Daoy (cell line): ENCODE data around the gene PJVK. TPM values are rescaled to one million over a fixed set of nuclear protein-coding genes. Genes with fewer than 3 reads are reported as not detected.
"Not testable (repeated sequence)": the region's sequence is repeated elsewhere in the genome, so short reads cannot be mapped to it uniquely, and the experiment has no call there.

Experiments
- DNase-seq: peaks from one replicate; pipeline ENCODE4 v3.0.0-alpha.2; 2015; ENCODE audit warnings: low read depth
- total RNA-seq: library from RNA; depleted of rRNA; stranded (reverse); fragments of >200 nt; shearing (Covaris generic); gene quantifications from 2 replicates; pipeline ENCODE4 v1.2.3, GENCODE V29; 2014; rRNA removed

PJVK gene, protein sequence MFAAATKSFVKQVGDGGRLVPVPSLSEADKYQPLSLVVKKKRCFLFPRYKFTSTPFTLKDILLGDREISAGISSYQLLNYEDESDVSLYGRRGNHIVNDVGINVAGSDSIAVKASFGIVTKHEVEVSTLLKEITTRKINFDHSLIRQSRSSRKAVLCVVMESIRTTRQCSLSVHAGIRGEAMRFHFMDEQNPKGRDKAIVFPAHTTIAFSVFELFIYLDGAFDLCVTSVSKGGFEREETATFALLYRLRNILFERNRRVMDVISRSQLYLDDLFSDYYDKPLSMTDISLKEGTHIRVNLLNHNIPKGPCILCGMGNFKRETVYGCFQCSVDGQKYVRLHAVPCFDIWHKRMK
- 2.1 TPM in 1 of 2 replicates, not detected in the other for total RNA-seq

DNA sequence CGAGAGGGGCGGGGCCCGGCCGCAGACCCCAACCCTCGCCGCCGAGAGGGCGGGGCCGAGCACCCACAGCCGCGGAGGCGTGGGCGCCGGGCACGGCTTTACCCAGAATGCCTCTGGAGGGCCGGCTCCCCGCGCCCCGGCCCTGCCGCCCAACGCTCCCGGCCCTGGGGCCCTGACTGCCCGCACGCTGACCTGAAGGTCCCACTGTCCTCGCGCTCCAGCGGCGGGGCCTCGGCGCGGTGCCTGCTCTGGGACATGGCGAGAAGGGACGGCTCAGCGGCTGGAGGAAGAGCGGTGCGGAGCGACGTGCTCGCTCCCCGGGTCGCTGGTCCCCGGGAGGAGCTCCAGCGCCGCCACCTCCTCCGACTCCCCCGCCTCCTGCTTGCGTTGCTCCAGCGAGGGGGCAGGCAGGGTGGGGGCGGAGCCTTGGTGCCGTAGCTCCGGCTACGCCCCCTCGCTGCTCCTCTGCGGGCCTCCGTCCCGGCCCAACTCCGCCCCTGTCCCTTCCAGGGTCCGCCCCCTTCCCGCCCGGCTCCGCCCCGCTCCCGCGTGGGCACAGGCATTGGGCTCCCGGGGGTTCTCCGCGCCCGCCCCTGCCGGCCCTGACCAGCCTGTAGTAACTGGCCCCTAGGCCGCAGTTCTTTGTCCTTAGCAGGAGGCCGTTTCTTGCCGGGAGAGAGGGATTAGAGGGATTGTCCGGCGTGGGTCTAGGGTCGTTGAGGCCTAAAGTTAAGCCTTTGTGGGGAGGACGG, at the start of gene PJVK, which contains the start of gene PRKRA:
Gene PJVK (plus strand): TSS at position 605 of the 752 bp plus-strand sequence. CDS start 2,032 bp downstream, outside the sequence.
Gene PRKRA (minus strand): TSS at position 402 of the 752 bp plus-strand sequence. CDS start 145 bp downstream, at position 257.
- DNase-seq: peak; percentile 97

DNA sequence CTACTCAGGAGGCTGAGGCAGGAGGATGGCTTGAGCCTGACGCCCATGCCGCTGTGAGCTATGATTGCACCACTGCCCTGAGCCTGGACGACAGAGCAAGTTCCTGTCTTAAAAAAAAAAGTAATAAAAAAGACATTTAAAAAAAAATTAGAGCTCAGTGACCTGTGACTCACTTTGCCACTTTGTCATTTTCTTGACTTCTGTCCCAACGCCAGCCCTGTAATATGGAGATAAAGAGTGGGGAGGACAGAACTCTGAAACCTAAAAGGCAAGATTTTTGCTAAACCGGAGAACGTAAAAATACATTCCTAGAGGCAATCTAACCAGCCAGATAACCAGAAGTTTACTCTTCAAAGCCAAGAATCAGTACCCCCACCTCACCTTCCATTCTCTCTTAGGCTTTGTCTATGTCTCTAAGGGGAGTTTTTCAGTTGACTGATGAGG, 49.2 kb upstream of the PJVK start:
- DNase-seq: no peak

DNA sequence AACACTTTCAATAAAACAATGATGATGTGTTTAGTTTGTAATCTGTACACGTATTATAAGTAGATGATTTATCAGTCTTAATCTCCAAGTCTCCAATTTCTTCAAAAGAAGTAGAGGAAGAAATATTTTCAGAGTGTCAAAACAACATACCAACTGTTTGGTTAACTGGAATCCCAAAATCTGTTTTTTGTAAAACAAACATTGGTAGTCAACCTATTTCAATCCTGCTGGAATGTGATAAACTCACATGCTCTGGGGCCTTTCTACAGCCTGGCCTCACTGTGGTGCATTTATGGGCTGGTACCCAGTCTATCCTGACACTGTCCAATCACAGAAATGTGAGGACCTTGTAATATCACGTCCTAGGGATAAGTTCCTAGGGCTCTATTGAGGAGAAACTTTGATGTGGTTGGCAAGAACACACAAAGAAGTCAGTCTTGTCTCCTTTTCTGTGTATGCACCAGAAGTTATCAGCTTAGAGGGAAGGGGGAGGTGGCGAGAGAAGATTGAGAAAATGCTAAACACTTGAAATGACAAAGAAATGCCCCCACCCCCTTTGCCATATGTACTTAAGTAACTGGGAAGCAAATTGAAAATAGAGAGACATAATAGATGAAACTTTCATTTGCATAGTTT, 47.4 kb upstream of the PJVK start:
- DNase-seq: no peak

DNA sequence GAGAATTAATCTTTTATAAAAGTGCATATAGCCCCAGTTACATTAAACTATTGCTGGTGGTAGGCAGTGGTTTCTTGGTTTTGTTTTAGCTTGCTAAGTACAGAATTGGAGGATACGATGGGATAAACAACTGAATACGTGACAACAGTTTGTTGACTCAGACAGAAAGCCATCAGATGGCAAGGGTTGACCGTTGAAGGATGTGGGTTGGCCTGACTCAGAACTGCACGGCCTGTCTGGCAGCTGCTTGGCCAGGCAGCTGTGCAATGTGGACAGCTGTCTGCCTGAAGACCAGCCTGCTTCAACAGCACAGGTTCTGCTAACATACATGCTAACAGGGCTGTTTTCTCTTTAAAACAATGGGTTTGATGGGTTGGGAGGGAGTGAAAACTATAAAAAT, 46.8 kb upstream of the PJVK start:
- peak; percentile 79 for DNase-seq

DNA sequence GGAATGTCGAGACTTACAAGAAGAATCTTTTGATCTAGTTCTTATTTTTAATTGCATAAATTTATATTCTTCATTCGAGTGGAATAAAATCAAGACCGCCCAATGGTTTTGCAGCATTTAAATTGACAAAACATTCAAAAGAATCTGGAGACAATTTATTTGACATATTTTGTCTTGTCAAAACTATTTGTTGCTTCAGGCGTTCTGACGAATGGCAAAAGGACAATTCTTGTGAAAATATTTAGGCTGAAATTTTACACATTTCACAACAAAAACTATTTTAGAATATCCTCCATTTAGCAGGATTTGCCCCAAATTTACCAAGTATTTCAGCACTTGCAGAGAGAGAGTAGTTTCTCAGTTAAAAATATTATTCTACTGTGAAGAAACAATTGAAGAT, 41.9 kb upstream of the PJVK start:
- no peak for DNase-seq

DNA sequence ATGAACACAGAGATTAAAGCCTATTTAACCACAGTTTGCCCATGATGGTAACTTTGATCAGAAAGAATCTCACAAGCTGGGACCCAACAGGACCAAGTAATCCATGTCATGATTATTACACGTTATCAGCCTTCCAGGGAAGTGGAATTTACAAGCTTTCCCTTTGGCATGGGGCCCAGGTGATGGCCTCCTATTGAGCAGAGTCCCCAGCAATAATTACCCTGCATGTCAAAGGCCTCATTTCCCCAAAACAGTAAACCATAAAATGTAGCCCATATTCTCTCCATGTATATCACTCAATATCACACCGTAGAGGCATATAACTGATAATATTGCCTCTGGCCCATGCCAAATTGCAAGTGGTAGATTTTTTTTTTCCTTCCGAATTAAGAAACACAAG, 39.1 kb upstream of the PJVK start:
- DNase-seq: no peak

DNA sequence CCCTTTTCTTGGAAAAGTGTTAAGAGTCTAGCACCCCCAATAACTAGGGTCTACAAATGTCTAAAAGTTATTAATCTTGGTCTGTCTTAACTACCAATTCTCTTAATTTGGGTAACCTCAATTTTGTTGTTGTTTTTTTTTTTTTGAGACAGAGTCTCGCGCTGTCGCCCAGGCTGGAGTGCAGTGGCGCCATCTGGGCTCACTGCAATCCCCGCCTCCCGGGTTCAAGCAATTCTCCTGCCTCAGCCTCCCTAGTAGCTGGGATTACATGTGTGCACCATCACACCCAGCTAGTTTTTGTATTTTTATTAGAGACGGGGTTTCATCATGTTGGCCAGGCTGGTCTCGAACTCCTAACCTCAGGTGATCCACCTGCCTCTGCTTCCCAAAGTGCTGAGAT, 38.7 kb upstream of the PJVK start:
- not testable (repeated sequence) for DNase-seq

DNA sequence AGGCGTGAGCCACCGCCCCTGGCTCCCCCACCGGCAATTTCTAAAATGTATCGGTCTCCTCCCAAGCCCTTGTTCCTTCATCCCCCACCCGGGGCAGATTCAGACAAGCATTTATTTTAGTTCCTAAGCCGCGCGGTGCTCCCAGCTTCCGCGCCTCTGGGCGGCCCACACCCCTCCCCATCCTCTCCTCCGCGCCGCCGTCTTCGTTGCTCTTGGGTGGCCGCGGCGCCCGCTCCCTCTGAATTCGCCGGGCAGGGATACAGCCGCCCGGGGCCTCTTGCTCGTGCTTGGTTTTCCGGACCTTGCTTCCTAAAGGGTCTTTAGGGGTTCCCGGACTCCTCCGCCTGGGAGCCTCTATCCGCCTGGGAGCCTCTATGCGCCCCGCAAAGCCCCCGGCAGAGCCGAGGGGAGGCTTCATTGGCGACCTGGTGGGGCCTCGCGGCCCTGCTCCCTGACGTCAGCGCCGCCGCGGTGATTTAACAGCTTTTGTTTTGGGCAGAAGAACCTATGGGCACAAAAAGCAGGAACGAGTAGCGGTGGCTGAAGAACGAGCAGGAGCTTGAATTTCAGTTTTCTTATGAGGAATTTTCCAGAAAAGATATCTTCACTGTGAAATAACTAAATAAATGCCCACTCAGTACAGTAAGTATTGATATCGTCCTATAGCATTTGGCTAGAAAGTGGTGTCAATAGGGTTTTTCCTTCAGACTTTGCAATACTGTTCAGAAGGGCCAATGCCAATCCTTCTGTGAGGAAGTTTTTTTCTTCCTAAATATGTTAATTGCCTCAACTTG, 37.5 kb upstream of the PJVK start:
- DNase-seq: peak; percentile 82

DNA sequence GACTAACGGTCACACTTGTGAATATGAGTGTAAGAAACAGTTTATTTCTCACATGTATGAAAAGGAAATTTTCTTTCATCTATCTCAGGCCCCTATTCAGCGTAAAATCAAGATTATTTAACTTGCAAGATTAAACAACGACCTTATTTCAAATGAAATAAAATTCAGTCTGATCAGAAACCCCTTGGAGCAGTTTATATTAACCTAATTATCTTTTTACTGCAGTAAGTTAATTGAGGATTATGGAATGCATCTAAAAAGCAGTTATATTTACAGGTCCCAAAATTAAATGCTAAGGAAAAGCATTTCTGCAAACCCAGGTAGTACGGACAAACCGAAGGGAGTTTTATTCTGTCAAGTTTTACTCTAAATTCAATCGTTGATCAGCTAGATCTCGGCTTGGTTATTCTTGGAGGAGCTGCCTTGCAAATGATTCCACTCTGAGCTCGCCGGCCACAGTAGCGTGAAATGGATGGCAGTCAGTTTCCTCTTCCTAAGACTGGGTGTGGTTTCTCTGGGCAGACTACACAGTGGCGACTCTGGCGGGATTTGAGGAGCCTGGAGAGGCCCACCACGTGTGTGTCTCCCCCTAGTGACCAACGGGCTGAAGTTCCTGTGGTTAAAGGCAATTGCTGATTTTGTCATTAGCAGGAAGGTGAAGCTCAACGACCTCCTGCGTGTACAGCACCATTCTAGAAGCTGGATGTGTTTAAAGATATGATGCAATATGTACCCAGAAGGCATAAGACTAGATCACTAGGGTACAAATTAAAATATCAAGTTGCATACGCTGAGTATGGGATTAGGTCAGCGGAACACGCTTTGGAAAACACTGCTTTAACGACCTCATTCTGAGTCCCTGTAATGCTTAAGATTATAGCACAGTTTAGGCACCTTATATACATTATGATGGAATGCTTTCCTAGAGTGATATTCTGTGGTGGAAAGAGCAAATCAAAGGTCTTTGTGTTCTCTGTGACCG, 36.6 kb upstream of the PJVK start:
- peak; percentile 93 for DNase-seq

DNA sequence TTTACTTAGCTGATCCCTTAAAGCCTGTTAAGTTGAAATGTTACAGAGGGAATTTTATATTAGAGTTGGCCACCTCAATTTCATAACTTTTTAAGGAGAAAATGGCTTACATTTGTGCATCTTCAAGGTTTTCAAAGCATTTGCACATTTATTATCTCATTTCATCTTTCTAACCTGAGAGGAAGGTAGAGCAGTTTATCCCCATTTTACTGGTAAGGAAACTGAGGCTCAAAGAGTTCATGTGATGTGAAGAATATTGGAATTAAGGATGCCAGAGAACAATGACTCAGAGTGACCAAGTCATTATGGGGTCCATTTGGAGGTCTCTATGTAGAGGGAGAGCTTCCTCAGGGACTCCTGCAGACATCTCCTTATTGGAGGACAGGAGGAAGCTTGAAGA, 35.2 kb upstream of the PJVK start:
- DNase-seq: no peak

DNA sequence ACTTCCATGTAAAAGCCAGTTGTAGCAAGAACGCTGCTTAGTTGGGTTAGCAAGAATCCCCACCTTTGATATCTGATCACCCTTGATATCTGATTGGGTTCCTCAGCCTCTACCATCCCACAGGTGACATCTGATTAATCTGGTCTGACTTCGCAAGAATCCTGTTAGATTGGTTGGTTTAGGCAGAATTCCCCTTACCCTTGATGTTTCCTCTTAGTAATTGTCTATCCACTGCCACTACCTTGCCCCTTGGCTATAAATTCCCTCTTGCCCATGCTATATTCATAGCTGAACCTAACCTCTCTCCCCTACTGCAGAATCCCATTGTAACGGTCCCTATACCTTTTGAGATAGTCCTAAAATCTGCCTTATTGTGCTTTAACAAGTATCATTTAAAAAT, 33.3 kb upstream of the PJVK start:
- no peak for DNase-seq

DNA sequence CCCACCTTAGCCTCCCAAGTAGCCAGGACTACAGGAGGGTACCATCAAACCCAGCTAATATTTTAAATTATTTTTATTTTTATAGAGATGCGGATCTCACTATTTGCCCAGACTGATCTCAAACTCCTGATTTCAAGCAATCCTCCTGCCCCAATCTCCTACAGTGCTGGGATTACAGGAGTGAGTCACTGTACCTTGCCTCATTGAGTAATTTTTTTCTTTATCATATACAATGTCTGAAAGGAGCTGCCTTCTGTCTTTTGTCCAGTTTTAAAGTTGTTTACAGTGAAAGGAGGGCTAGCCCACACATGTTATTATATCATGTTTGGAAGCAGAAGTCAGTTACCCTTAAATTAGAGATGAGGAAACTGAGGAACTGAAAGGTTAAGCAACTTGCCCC, 32.8 kb upstream of the PJVK start:
- no peak for DNase-seq

DNA sequence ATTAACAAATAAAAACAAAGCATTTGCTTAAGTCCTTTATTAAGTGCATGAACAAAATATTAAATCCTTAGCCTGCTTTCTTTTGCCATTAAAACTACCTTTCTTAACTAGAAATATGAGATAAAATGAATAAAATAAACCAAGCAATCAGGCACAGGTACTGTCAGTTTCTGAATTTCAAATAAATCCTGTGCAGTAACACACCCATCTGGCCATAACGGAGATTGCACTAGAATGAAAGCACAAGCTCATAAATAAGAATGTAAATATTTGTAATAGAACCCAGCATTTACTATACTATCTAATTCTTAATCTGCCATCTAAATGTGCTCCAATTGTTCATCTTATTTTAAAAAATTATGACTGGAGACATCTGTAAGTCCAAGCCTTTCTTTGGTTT, 32.1 kb upstream of the PJVK start:
- DNase-seq: no peak

DNA sequence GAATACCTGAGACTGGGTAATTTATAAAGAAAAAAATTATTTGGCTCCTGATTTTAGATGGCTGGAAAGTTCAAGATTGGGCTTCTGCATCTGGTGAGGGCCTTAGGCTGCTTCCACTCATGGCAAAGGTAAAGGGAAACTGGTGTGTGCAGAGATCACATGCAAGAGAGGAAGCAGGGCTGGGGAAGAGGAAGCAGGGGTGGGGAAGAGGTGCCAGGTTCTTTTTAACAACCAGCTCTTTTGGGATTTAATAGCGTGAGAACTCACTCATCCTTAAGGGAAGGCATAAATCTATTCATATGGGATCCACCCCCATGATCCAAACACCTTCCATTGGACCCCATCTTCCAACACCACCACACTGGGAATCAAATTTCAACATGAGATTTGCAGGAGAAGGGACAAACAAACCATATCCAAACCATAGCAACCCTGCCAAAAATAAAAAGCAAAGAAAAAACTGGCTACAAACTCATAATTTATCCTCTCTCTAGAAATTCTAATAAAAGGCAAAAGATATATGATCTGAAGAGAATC, 30.6 kb upstream of the PJVK start:
- no peak for DNase-seq

DNA sequence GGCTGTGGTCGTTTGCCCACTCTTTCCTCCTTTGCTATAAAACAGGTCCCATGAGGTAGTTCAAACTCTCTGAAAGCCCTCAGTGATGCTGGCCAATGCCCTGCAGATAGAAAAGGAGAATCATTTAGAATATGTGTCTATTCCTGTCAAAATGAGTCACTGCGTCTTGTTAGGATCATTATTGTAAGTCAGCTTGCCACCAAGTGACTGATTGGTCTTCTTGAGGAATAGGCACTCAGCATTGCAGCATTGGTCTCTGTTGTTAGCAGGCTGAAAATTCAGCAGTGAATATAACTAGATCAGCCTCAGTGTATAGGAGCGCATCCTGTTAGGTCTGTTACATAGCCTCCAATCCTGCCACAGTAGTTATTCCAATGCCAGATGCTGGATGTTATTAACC, 29.1 kb upstream of the PJVK start:
- DNase-seq: no peak

DNA sequence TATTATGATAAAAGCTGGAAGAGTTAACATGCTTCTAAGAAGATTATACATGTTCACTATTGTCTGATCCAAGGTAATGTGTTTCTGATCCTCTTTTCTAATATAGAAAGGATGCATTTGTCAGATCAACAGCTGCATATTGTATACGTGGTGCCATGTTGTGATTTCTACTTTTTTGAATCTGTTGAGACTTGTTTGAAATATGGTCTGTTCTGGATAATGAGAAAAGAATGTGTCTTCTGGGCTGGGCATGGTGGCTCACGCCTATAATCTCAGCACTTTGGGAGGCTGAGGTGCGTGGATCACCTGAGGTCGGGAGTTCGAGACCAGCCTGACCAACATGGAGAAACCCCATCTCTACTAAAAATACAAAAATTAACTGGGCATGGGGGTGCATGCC, 27.4 kb upstream of the PJVK start:
- not testable (repeated sequence) for DNase-seq

DNA sequence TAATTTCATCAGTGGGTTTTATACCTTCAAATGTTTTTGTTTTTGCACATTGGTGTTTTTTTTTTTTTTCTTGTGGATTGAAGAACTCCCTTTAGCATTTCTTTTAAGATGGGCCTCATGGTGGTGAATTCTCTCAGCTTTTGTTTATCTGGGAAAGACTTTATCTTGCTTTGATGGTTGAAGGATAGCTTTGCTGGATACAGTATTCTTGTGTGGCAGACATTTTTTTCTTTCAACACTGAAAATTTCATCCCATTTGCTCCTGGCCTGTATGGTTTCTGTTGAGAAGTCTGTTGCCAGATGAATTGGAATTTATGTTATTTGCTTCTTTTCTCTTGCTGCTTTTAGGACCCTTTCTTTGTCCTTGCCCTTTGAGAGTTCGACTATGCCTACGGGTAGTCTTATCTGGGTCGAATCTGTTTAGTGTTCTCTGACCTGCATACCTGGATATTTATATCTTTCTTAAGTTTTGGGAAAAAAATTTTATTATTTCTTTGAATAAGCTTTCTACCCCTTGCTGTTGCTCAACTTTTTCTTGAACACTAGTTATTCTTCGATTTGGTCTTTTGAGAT, 25.8 kb upstream of the PJVK start:
- no peak for DNase-seq

DNA sequence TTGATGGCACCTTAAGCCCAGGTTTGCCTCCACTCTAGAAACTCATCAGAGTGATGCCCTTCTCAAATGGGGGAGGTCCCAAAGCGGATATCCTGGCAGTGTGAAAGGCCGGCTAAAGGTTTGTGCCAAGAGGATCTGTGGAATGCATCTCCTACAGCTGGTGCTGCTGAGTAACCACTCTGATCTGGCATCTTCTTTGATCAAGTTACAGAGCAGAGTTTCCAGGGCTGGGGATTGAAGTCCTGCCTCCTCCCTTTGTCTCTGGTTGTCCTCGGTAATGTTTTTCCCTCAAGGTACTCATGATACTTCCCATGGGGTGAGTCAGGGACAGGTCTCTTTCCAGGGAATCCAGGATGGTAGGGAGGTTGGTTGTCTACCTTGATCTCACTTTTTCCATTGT, 24.8 kb upstream of the PJVK start:
- DNase-seq: peak; percentile 30

DNA sequence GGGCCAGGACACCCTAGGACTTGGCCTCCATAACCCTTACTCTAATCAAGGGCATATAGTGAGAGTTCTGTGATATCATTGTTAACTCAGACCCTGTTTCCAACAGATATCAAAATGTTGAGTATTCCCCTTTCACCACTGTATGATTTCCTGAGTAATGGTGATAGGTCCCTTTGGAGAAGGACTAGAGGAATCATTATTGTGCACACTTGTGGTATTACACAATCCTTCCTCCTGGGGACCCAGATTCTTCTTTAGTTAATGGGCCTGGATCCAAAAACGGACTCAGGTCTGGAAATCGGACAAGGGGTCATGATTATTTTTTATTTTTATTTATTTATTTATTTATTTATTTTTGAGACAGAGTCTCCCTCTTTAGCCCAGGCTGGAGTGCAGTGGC, 23.7 kb upstream of the PJVK start:
- DNase-seq: no peak

DNA sequence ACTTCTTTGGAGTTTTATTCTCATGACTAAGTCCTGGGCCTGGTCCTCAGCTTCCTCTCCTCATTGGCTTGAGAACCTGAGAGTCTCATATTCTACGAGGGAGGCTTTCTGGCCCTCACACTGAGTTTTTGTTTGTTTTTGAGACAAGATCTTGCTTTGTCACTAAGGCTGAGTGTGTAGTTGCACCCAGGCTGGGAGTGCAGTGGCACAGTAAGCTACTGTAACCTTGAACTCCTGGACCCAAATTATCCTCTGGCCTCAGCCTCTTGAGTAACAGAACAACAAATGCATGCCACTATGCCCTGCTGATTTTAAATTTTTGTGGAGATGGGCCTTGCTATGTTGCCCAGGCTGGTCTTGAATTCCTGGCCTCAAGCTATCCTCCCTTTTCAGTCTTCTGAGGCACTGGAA, 22.8 kb upstream of the PJVK start:
- DNase-seq: no peak
